Pulmonary artery endothelial cell (primary cell): ENCODE data around the gene KRTAP4-16. TPM values are rescaled to one million over a fixed set of nuclear protein-coding genes. Genes with fewer than 3 reads are reported as not detected.
"Not testable (repeated sequence)": the region's sequence is repeated elsewhere in the genome, so short reads cannot be mapped to it uniquely, and the experiment has no call there.

Source experiments
- DNase-seq: peaks from one replicate; pipeline ENCODE4 v3.0.0-alpha.2; 2011; ENCODE audit warnings: low read depth, low spot score
- total RNA-seq: library from RNA; depleted of rRNA; stranded (reverse); fragments of >200 nt; gene quantifications from 2 replicates; pipeline ENCODE4 v1.2.3, GENCODE V29; 2014

Gene KRTAP4-16
- total RNA-seq = not detected in 2 replicates

- DNase-seq = no peak
Measured at GRCh38 chr17:41101586-41102259, at the start of gene KRTAP4-16. TSS of gene KRTAP4-16 (minus strand) at chr17:41102209. CDS start at chr17:41102209, 0 bp downstream.

- DNase-seq = no peak
Measured at GRCh38 chr17:41151525-41151924, 49.5 kb upstream of the KRTAP4-16 start.

- no peak for DNase-seq
Measured at GRCh38 chr17:41150026-41150425, 48.0 kb upstream of the KRTAP4-16 start.

GRCh38 chr17:41149652-41149985 lies 47.6 kb upstream of the KRTAP4-16 start, which contains the start of gene KRTAP4-5:
TSS of gene KRTAP4-5 (minus strand) at chr17:41149825. CDS start at chr17:41149767, 58 bp downstream.
- no peak for DNase-seq

- not testable (repeated sequence) for DNase-seq
Measured at GRCh38 chr17:41148971-41149651, 47.1 kb upstream of the KRTAP4-16 start.

- DNase-seq = no peak
Measured at GRCh38 chr17:41147531-41148204, 45.7 kb upstream of the KRTAP4-16 start.

- DNase-seq = no peak
Measured at GRCh38 chr17:41145261-41145660, 43.3 kb upstream of the KRTAP4-16 start.

GRCh38 chr17:41144846-41145245 lies 42.8 kb upstream of the KRTAP4-16 start:
- DNase-seq = no peak

GRCh38 chr17:41141361-41141760 lies 39.4 kb upstream of the KRTAP4-16 start:
- DNase-seq = no peak

GRCh38 chr17:41140360-41141131 lies 38.5 kb upstream of the KRTAP4-16 start, which contains the start of gene KRTAP4-6:
TSS of gene KRTAP4-6 (minus strand) at chr17:41140544. CDS start at chr17:41140487, 57 bp downstream.
- DNase-seq = no peak

- not testable (repeated sequence) for DNase-seq
Measured at GRCh38 chr17:41139865-41140264, 37.9 kb upstream of the KRTAP4-16 start.

- DNase-seq = no peak
Measured at GRCh38 chr17:41133880-41134735, 32.1 kb upstream of the KRTAP4-16 start.

- no peak for DNase-seq
Measured at GRCh38 chr17:41131979-41132378, 30.0 kb upstream of the KRTAP4-16 start.

- no peak for DNase-seq
Measured at GRCh38 chr17:41127371-41127770, 25.4 kb upstream of the KRTAP4-16 start.

GRCh38 chr17:41126412-41126811 lies 24.4 kb upstream of the KRTAP4-16 start:
- no peak for DNase-seq

- DNase-seq = no peak
Measured at GRCh38 chr17:41125064-41125463, 23.1 kb upstream of the KRTAP4-16 start.

- DNase-seq = not testable (repeated sequence)
Measured at GRCh38 chr17:41123991-41124371, 22.0 kb upstream of the KRTAP4-16 start, which contains the start of gene KRTAP4-12. TSS of gene KRTAP4-12 (minus strand) at chr17:41124182. CDS start at chr17:41124122, 60 bp downstream.

- not testable (repeated sequence) for DNase-seq
Measured at GRCh38 chr17:41123292-41123990, 21.4 kb upstream of the KRTAP4-16 start.

- no peak for DNase-seq
Measured at GRCh38 chr17:41121742-41122141, 19.7 kb upstream of the KRTAP4-16 start.
